ENCODE results near the gene MT1HL1.

DNA sequence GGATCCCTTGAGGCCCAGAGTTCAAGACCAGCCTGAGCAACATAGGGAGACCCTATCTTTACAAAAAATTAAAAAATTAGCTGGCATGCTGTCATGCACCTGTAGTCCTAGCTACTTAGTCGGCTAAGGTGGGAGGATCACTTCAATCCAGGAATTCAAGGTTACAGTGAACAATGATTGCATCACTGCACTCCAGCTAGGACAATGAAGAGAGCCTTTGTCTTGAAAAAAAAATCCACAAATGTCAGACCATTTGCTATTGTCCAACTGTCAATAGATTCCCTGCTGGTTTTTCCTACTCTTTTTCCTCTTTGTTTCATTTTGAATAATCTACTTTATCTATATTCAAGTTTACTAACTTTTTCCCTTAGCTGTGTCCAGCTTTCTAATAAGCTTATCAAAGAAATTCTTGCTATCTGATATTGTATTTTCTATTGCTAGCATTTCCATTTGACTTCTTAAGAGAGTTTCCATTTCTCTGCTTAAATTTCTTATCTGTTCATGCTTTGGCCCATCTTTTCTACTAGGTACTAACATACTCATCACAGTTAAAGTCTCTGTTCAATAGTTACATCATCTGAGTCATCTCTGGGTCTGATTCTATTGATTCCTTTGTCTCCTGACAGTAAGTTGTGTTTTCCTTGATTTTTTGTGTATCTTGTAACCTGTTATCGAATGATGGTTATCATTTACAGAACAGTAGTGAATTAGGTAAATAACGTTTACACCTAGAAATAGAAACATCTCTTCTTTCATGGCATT, 14.8 kb downstream of the MT1HL1 start:
- TF ChIP-seq, protein P1, sequence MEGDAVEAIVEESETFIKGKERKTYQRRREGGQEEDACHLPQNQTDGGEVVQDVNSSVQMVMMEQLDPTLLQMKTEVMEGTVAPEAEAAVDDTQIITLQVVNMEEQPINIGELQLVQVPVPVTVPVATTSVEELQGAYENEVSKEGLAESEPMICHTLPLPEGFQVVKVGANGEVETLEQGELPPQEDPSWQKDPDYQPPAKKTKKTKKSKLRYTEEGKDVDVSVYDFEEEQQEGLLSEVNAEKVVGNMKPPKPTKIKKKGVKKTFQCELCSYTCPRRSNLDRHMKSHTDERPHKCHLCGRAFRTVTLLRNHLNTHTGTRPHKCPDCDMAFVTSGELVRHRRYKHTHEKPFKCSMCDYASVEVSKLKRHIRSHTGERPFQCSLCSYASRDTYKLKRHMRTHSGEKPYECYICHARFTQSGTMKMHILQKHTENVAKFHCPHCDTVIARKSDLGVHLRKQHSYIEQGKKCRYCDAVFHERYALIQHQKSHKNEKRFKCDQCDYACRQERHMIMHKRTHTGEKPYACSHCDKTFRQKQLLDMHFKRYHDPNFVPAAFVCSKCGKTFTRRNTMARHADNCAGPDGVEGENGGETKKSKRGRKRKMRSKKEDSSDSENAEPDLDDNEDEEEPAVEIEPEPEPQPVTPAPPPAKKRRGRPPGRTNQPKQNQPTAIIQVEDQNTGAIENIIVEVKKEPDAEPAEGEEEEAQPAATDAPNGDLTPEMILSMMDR (IDR thresholded peaks at IDR 0.05): no peak
- no peak for TF ChIP-seq POLR2A (IDR thresholded peaks at IDR 0.05)

Measured in testis (tissue), 2 donors.